GM12878 (cell line): ENCODE data around the gene ANKRD11. TPM values are rescaled to one million over a fixed set of nuclear protein-coding genes. Genes with fewer than 3 reads are reported as not detected.

Experiments
- ATAC-seq: fragments of 200-7000 bp; cut with Tn5 transposase; 3 replicates; pipeline ENCODE4 v1.9.1; 2020; ENCODE audit warnings: mild to moderate bottlenecking, moderate library complexity
- BruUV-seq: library from RNA; stranded (reverse); fragments of 400-500 nt; replicated peaks from 2 replicates; lab custom pipeline; 2021; lab: Mats Ljungman, UMichigan
- CTCF ChIA-PET: fragments of 300-600 bp; sonication (Branson Sonifier 250); formaldehyde crosslinking; extraction: SDS; loops from one replicate; lab custom pipeline; 2021; ENCODE audit warnings: inconsistent platforms; lab: Yijun Ruan, JAX
- POLR2A ChIA-PET: fragments of 350-600 bp; formaldehyde crosslinking; extraction: SDS; loops from one replicate; lab custom pipeline; 2021; ENCODE audit warnings: inconsistent platforms; lab: Charles Lee
- RAD21 ChIA-PET: fragments of 300-600 bp; sonication (Branson Sonifier 250); formaldehyde crosslinking; loops from one replicate; lab custom pipeline; 2023; ENCODE audit warnings: antibody characterized with exemption; ENCODE audit not compliant: unreplicated experiment; lab: Charles Lee
- SMC1A ChIA-PET: fragments of 300-600 bp; sonication (Branson Sonifier 250); formaldehyde crosslinking; loops from one replicate; lab custom pipeline; 2023; ENCODE audit not compliant: unreplicated experiment, uncharacterized antibody; lab: Charles Lee
- DNase-seq: peaks from one replicate; pipeline ENCODE4 v3.0.0-alpha.2; 2011; ENCODE audit warnings: low read depth, low spot score
- FAIRE-seq: peaks from 3 replicates; lab custom pipeline; 2011; peaks lifted over from hg19 to GRCh38; lab: Jason Lieb, UNC
- H2AFZ ChIP-seq: 2 replicates; pipeline ENCODE4 v1.6.0; 2011; ENCODE audit warnings: low read depth, low read length, control low read depth; ENCODE audit not compliant: control insufficient read depth
- H3K27ac ChIP-seq: 2 replicates; pipeline ENCODE4 v1.5.1; 2011; ENCODE audit warnings: control low read depth; ENCODE audit not compliant: control insufficient read depth, insufficient read depth
- H3K27me3 ChIP-seq, 2 experiments: replicated peaks in 1 of 2; 2 replicates each; pipeline versions ENCODE4 v1.6.0 to v1.6.1; 2011; ENCODE audit warnings: low read length in 1 of 2; ENCODE audit not compliant: control insufficient read depth in 2 of 2, insufficient read depth in 2 of 2
- H3K36me3 ChIP-seq, 2 experiments: 2 replicates each; pipeline ENCODE4 v1.5.1; 2011; ENCODE audit warnings: low read length in 1 of 2; ENCODE audit not compliant: control insufficient read depth in 2 of 2, insufficient read depth in 2 of 2
- H3K4me1 ChIP-seq: 2 replicates; pipeline ENCODE4 v1.6.1; 2011; ENCODE audit warnings: mild to moderate bottlenecking, low read length, moderate library complexity, mixed read lengths; ENCODE audit not compliant: control insufficient read depth, insufficient read depth
- H3K4me2 ChIP-seq: 2 replicates; pipeline ENCODE4 v1.6.0; 2011; ENCODE audit warnings: control low read depth; ENCODE audit not compliant: control insufficient read depth, insufficient read depth
- H3K4me3 ChIP-seq: fragments of 200-600 bp; sonication (generic); 2 replicates; pipeline ENCODE4 v1.5.1; 2016
- H3K79me2 ChIP-seq: 2 replicates; pipeline ENCODE4 v1.6.0; 2011; ENCODE audit warnings: low read length; ENCODE audit not compliant: control insufficient read depth, insufficient read depth
- H3K9ac ChIP-seq: 2 replicates; pipeline ENCODE4 v1.8.0; 2011; ENCODE audit warnings: low read length, control low read depth, mixed read lengths; ENCODE audit not compliant: control insufficient read depth, insufficient read depth
- H3K9me3 ChIP-seq: replicated peaks from 3 replicates; pipeline ENCODE4 v1.5.1; 2011; ENCODE audit warnings: mild to moderate bottlenecking, low read length; ENCODE audit not compliant: control insufficient read depth, insufficient read depth
- H4K20me1 ChIP-seq: 2 replicates; pipeline ENCODE4 v1.6.0; 2011; ENCODE audit not compliant: control insufficient read depth, insufficient read depth
- BMI1 ChIP-seq: fragments of 450-650 bp; IDR thresholded peaks from 2 replicates; pipeline ENCODE4 v1.6.1; 2016; ENCODE audit warnings: mild to moderate bottlenecking, moderate library complexity, borderline replicate concordance
- CREM ChIP-seq: IDR thresholded peaks from 2 replicates; pipeline ENCODE4 v1.6.1; 2014; ENCODE audit warnings: antibody characterized with exemption, low read depth
- ETV6 ChIP-seq, 2 experiments: fragments of 450-650 bp in 1 of 2; IDR thresholded peaks in 1 of 2; conservative IDR thresholded peaks in 1 of 2; 2 replicates each; pipeline ENCODE4 v1.6.1; 2014; ENCODE audit warnings: antibody characterized with exemption in 1 of 2, borderline replicate concordance in 1 of 2, low read depth in 1 of 2, mild to moderate bottlenecking in 1 of 2, moderate library complexity in 1 of 2
- HDAC2 ChIP-seq: fragments of 200-600 bp; sonication (generic); IDR thresholded peaks from 2 replicates; pipeline ENCODE4 v1.6.1; 2017
- IKZF1 ChIP-seq: fragments of 450-650 bp; conservative IDR thresholded peaks from 2 replicates; pipeline ENCODE4 v1.6.1; 2017; ENCODE audit warnings: antibody characterized with exemption, mild to moderate bottlenecking
- KDM1A ChIP-seq: fragments of 200-600 bp; sonication (generic); IDR thresholded peaks from 2 replicates; pipeline ENCODE4 v1.6.1; 2016; ENCODE audit warnings: borderline replicate concordance
- RFX5 ChIP-seq: IDR thresholded peaks from 2 replicates; pipeline ENCODE4 v1.6.1; 2011; ENCODE audit warnings: low read depth, low read length, improper control_type of control experiment
- SMARCA5 ChIP-seq: fragments of 450-650 bp; IDR thresholded peaks from 2 replicates; pipeline ENCODE4 v1.6.1; 2017; ENCODE audit warnings: mild to moderate bottlenecking
- SRF ChIP-seq, 2 experiments: IDR thresholded peaks; 2 replicates each; pipeline ENCODE4 v1.6.1; 2011; ENCODE audit warnings: low read depth in 2 of 2, low read length in 2 of 2, mild to moderate bottlenecking in 1 of 2, moderate library complexity in 1 of 2
- ZNF217 ChIP-seq: fragments of 450-650 bp; IDR thresholded peaks from 2 replicates; pipeline ENCODE4 v1.6.1; 2017; ENCODE audit warnings: antibody characterized with exemption, mild to moderate bottlenecking
- ZNF24 ChIP-seq: fragments of 450-650 bp; IDR thresholded peaks from 2 replicates; pipeline ENCODE4 v1.6.1; 2017; ENCODE audit warnings: antibody characterized with exemption, mild to moderate bottlenecking
- WGBS: methylation state at CpG from one replicate; pipeline ENCODE4 v1.1.6; 2016; ENCODE audit warnings: low lambda C conversion rate; ENCODE audit not compliant: insufficient replicate concordance, insufficient coverage; ENCODE audit errors: missing lambda C conversion rate; 5-methylcytosine and 5-hydroxymethylcytosine counted together
- in situ Hi-C: fragments of 300-500 bp; cut with MboI; formaldehyde crosslinking; loops from 9 replicates; pipeline ENCODE4 v1.14.3; 2018; ENCODE audit warnings: mixed read lengths
- intact Hi-C: fragments of 100-400 bp; cut with micrococcal nuclease; formaldehyde crosslinking; loops from one replicate; pipeline ENCODE4 v1.14.2; 2022; ENCODE audit not compliant: unreplicated experiment
- polyA plus RNA-seq, 11 experiments: library from polyadenylated mRNA; depleted of rRNA in 4 of 11; unstranded in 6 of 11; stranded (reverse) in 5 of 11; fragments of >200 nt; fragmentation: Nextera tagmentation in 4 of 11; fragmentation: Illumina TruSeq in 1 of 11; extraction: Ambion mirVana in 4 of 11; extraction: Trizol in 1 of 11; gene quantifications; 1 replicate in 1 of 11; 2 replicates in 10 of 11; pipeline versions ENCODE4 v1.2.1 to v1.2.3, GENCODE V29; 2011 to 2016; ENCODE audit warnings: inconsistent platforms in 2 of 11, missing spikeins in 2 of 11, low read depth in 1 of 11
- total RNA-seq, 4 experiments: library from RNA; depleted of rRNA in 3 of 4; stranded (reverse); fragments of >200 nt in 3 of 4; fragmentation: Illumina TruSeq in 1 of 4; extraction: Trizol in 1 of 4; gene quantifications; 2 replicates each; pipeline versions ENCODE4 v1.2.1 to v1.2.3, GENCODE V29; 2013 to 2021
- TF ChIP-seq, protein P1 (sequence below): fragments of 450-650 bp; IDR thresholded peaks from 2 replicates; pipeline ENCODE4 v1.6.1; 2014; ENCODE audit warnings: mild to moderate bottlenecking
- TF ChIP-seq, protein P2 (sequence below): fragments of 450-650 bp; IDR thresholded peaks from 2 replicates; pipeline ENCODE4 v1.6.1; 2017; ENCODE audit warnings: low read depth, mild to moderate bottlenecking, moderate library complexity
- TF ChIP-seq, protein P3 (sequence below): fragments of 450-650 bp; IDR thresholded peaks from 2 replicates; pipeline ENCODE4 v1.6.1; 2016; ENCODE audit warnings: mild to moderate bottlenecking, moderate library complexity, borderline replicate concordance
- TF ChIP-seq, protein P4 (sequence below): fragments of 450-650 bp; IDR thresholded peaks from 2 replicates; pipeline ENCODE4 v1.6.1; 2018; ENCODE audit warnings: borderline replicate concordance, mild to moderate bottlenecking; ENCODE audit not compliant: partially characterized antibody

ANKRD11 gene
- total and polyA plus RNA-seq, 10 of the 15 experiments (the other 5 are each of a cell fraction or from before 2014, with no cell fraction given), result 5.1 to 103 (median 27.4) TPM

DNA sequence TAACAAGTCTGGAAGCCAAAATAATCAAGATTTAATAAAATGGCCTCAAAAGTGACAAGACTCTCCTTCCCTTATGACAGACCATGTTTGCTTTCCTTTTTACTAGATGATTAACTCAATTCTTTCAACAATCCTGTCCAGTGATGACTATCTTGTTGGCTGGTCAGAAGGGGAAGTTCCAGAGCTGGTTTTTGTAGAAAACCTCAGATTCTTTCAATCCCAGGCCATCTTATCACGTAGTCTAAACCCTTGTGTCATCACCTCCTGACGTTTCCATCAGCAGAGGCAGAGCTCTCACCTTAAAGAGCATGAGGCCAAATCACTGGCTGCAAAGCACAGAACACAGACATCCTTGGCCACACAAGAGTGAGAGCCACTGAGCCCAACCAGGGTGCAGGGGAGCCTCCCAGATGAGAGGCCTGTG is 125.3 kb downstream of the ANKRD11 start:
- in situ Hi-C loops, result no loop called here
- FAIRE-seq (no peak), ATAC-seq (peak; percentile 34), DNase-seq (no peak)
- ChIA-PET CTCF (interaction anchor here (0.6 to 1.2 kb wide), 3 partner anchors 20 to 250 kb away, joined by 3 to 4 read pairs (median 3); no protein-coding TSS in a partner anchor), RAD21 (interaction anchor here (0.6 to 0.8 kb wide), 2 partner anchors 83 to 124 kb away, joined by 3 read pairs; no protein-coding TSS in a partner anchor), SMC1A (interaction anchor here (1.5 kb wide), 1 partner anchor 10 kb away, joined by 4 read pairs; no protein-coding TSS in a partner anchor), POLR2A (interaction anchor here (1.0 to 2.1 kb wide), 3 partner anchors 58 to 144 kb away, joined by 3 to 6 read pairs (median 3); partner anchors contain the start of gene SPG7)
- Histone ChIP-seq H3K36me3 (peaks cover 0 to 2% of the 10 kb centered on the region in 2 experiments; a peak in 3 of 4 replicates), H3K79me2 (peaks cover 95% of the 10 kb centered on the region), H2AFZ (no peak overlapping the region), H3K4me1 (peaks cover 75% of the 10 kb centered on the region), H4K20me1 (peaks cover 12% of the 10 kb centered on the region), H3K4me2 (peak overlapping the region; percentile 14; the same call in 1 of the 2 replicates), H3K27ac (peak overlapping the region; percentile 48), H3K9ac (no peak overlapping the region), H3K9me3 (no peaks in the 10 kb centered on the region), H3K4me3 (no peak overlapping the region), H3K27me3 (no peaks in the 10 kb centered on the region)
- intact Hi-C loops, result no loop called here
- BruUV-seq, result no TSS peak
- 0% methylated on average over 2 of the region's 2 CpGs for WGBS
- TF ChIP-seq ETV6 (conservative IDR thresholded peaks at IDR 0.05 in 1 of 2, IDR thresholded peaks at IDR 0.05 in 1 of 2; ENCODE audit: borderline replicate concordance in 1 of 2, low read depth in 1 of 2) (no peak), SMARCA5 (no peak), BMI1 (no peak), KDM1A (no peak), ZNF217 (no peak), CREM (peak; percentile 78; the same call in 1 of the 2 replicates), SRF (IDR thresholded peaks at IDR 0.05; ENCODE audit: low read depth in 2 of 2, low read length in 2 of 2) (no peak), ZNF24 (no peak), HDAC2 (no peak), IKZF1 (no peak), RFX5 (no peak)
- TF ChIP-seq, protein P1, sequence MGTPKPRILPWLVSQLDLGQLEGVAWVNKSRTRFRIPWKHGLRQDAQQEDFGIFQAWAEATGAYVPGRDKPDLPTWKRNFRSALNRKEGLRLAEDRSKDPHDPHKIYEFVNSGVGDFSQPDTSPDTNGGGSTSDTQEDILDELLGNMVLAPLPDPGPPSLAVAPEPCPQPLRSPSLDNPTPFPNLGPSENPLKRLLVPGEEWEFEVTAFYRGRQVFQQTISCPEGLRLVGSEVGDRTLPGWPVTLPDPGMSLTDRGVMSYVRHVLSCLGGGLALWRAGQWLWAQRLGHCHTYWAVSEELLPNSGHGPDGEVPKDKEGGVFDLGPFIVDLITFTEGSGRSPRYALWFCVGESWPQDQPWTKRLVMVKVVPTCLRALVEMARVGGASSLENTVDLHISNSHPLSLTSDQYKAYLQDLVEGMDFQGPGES, result no peak
- TF ChIP-seq, protein P2, sequence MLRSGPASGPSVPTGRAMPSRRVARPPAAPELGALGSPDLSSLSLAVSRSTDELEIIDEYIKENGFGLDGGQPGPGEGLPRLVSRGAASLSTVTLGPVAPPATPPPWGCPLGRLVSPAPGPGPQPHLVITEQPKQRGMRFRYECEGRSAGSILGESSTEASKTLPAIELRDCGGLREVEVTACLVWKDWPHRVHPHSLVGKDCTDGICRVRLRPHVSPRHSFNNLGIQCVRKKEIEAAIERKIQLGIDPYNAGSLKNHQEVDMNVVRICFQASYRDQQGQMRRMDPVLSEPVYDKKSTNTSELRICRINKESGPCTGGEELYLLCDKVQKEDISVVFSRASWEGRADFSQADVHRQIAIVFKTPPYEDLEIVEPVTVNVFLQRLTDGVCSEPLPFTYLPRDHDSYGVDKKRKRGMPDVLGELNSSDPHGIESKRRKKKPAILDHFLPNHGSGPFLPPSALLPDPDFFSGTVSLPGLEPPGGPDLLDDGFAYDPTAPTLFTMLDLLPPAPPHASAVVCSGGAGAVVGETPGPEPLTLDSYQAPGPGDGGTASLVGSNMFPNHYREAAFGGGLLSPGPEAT, result peak; percentile 40
- TF ChIP-seq, protein P3, sequence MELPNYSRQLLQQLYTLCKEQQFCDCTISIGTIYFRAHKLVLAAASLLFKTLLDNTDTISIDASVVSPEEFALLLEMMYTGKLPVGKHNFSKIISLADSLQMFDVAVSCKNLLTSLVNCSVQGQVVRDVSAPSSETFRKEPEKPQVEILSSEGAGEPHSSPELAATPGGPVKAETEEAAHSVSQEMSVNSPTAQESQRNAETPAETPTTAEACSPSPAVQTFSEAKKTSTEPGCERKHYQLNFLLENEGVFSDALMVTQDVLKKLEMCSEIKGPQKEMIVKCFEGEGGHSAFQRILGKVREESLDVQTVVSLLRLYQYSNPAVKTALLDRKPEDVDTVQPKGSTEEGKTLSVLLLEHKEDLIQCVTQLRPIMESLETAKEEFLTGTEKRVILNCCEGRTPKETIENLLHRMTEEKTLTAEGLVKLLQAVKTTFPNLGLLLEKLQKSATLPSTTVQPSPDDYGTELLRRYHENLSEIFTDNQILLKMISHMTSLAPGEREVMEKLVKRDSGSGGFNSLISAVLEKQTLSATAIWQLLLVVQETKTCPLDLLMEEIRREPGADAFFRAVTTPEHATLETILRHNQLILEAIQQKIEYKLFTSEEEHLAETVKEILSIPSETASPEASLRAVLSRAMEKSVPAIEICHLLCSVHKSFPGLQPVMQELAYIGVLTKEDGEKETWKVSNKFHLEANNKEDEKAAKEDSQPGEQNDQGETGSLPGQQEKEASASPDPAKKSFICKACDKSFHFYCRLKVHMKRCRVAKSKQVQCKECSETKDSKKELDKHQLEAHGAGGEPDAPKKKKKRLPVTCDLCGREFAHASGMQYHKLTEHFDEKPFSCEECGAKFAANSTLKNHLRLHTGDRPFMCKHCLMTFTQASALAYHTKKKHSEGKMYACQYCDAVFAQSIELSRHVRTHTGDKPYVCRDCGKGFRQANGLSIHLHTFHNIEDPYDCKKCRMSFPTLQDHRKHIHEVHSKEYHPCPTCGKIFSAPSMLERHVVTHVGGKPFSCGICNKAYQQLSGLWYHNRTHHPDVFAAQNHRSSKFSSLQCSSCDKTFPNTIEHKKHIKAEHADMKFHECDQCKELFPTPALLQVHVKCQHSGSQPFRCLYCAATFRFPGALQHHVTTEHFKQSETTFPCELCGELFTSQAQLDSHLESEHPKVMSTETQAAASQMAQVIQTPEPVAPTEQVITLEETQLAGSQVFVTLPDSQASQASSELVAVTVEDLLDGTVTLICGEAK, result no peak
- TF ChIP-seq, protein P4, sequence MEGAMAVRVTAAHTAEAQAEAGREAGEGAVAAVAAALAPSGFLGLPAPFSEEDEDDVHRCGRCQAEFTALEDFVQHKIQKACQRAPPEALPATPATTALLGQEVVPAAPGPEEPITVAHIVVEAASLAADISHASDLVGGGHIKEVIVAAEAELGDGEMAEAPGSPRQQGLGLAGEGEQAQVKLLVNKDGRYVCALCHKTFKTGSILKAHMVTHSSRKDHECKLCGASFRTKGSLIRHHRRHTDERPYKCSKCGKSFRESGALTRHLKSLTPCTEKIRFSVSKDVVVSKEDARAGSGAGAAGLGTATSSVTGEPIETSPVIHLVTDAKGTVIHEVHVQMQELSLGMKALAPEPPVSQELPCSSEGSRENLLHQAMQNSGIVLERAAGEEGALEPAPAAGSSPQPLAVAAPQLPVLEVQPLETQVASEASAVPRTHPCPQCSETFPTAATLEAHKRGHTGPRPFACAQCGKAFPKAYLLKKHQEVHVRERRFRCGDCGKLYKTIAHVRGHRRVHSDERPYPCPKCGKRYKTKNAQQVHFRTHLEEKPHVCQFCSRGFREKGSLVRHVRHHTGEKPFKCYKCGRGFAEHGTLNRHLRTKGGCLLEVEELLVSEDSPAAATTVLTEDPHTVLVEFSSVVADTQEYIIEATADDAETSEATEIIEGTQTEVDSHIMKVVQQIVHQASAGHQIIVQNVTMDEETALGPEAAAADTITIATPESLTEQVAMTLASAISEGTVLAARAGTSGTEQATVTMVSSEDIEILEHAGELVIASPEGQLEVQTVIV, result no peak
